ENCODE results near the gene DCST1.

DCST1 gene

GRCh38 chr1:155013632-155014031 is 20.0 kb upstream of the DCST1 start:
- no peak overlapping the region for H3K4me2 ChIP-seq (ENCODE audit: low read depth, low read length, poor library complexity, severe bottlenecking)
- H4K20me1 ChIP-seq (ENCODE audit: low read depth, low read length): no peaks in the 10 kb centered on the region
- TF ChIP-seq CTCF (IDR thresholded peaks at IDR 0.05; ENCODE audit: insufficient read depth, low read length, poor library complexity, severe bottlenecking) (no peak), EZH2phosphoT487 (conservative IDR thresholded peaks at IDR 0.05; ENCODE audit: low read length) (no peak)
- H3K79me2 ChIP-seq (ENCODE audit: insufficient read depth, low read length): no peaks in the 10 kb centered on the region
- no peaks in the 10 kb centered on the region for H3K9me3 ChIP-seq (ENCODE audit: insufficient read depth, low read length)
- no peaks in the 10 kb centered on the region for H3K27me3 ChIP-seq (ENCODE audit: low read length)
- H3K9me2 ChIP-seq (replicated peaks; ENCODE audit: insufficient read depth, low read length): no peaks in the 10 kb centered on the region
- H3K27ac ChIP-seq (ENCODE audit: low read depth, low read length): no peak overlapping the region
- H3K36me3 ChIP-seq (ENCODE audit: low read length): no peaks in the 10 kb centered on the region
- H3K9ac ChIP-seq (ENCODE audit: low read length): no peak overlapping the region
- peaks cover 6% of the 10 kb centered on the region; the same call in 1 of the 2 replicates for H3F3A ChIP-seq (ENCODE audit: insufficient read depth)
- no peak overlapping the region for H2AFZ ChIP-seq (ENCODE audit: low read depth, low read length, severe bottlenecking)
- no peak overlapping the region for H3K4me3 ChIP-seq (ENCODE audit: insufficient read depth, low read length, poor library complexity, severe bottlenecking)

GRCh38 chr1:155014709-155015508 is 18.7 kb upstream of the DCST1 start:
- TF ChIP-seq CTCF (IDR thresholded peaks at IDR 0.05; ENCODE audit: insufficient read depth, low read length, poor library complexity, severe bottlenecking): no peak
- no peak for TF ChIP-seq EZH2phosphoT487 (conservative IDR thresholded peaks at IDR 0.05; ENCODE audit: low read length)
- Histone ChIP-seq H3K9ac (ENCODE audit: low read length) (no peak overlapping the region), H3K9me2 (replicated peaks; ENCODE audit: insufficient read depth, low read length) (no peaks in the 10 kb centered on the region), H3K27ac (ENCODE audit: low read depth, low read length) (no peak overlapping the region), H3F3A (ENCODE audit: insufficient read depth) (peaks cover 6% of the 10 kb centered on the region; the same call in 1 of the 2 replicates), H3K4me3 (ENCODE audit: insufficient read depth, low read length, poor library complexity, severe bottlenecking) (no peak overlapping the region), H2AFZ (ENCODE audit: low read depth, low read length, severe bottlenecking) (no peak overlapping the region), H3K27me3 (ENCODE audit: low read length) (no peaks in the 10 kb centered on the region), H3K9me3 (ENCODE audit: insufficient read depth, low read length) (no peaks in the 10 kb centered on the region), H3K4me2 (ENCODE audit: low read depth, low read length, poor library complexity, severe bottlenecking) (no peak overlapping the region), H3K36me3 (ENCODE audit: low read length) (no peaks in the 10 kb centered on the region), H3K79me2 (ENCODE audit: insufficient read depth, low read length) (no peaks in the 10 kb centered on the region), H4K20me1 (ENCODE audit: low read depth, low read length) (no peaks in the 10 kb centered on the region)

- H3K9me2 ChIP-seq (replicated peaks; ENCODE audit: insufficient read depth, low read length): no peaks in the 10 kb centered on the region
- peaks cover 6% of the 10 kb centered on the region; the same call in 1 of the 2 replicates for H3F3A ChIP-seq (ENCODE audit: insufficient read depth)
- H3K27ac ChIP-seq (ENCODE audit: low read depth, low read length): no peak overlapping the region
- H3K36me3 ChIP-seq (ENCODE audit: low read length): no peaks in the 10 kb centered on the region
- no peak overlapping the region for H2AFZ ChIP-seq (ENCODE audit: low read depth, low read length, severe bottlenecking)
- H3K4me3 ChIP-seq (ENCODE audit: insufficient read depth, low read length, poor library complexity, severe bottlenecking): no peak overlapping the region
- H3K79me2 ChIP-seq (ENCODE audit: insufficient read depth, low read length): no peaks in the 10 kb centered on the region
- no peaks in the 10 kb centered on the region for H4K20me1 ChIP-seq (ENCODE audit: low read depth, low read length)
- no peak overlapping the region for H3K4me2 ChIP-seq (ENCODE audit: low read depth, low read length, poor library complexity, severe bottlenecking)
- TF ChIP-seq CTCF (IDR thresholded peaks at IDR 0.05; ENCODE audit: insufficient read depth, low read length, poor library complexity, severe bottlenecking) (no peak), EZH2phosphoT487 (conservative IDR thresholded peaks at IDR 0.05; ENCODE audit: low read length) (no peak)
- no peaks in the 10 kb centered on the region for H3K9me3 ChIP-seq (ENCODE audit: insufficient read depth, low read length)
- H3K9ac ChIP-seq (ENCODE audit: low read length): no peak overlapping the region
- no peaks in the 10 kb centered on the region for H3K27me3 ChIP-seq (ENCODE audit: low read length)
Measured at GRCh38 chr1:155015527-155016230, 17.9 kb upstream of the DCST1 start.
